Transverse colon (tissue), 4 donors: Measurements from ENCODE around the gene ARHGEF25. TPM values are rescaled to one million over a fixed set of nuclear protein-coding genes. Genes with fewer than 3 reads are reported as not detected.

Experiments
- DNase-seq: peaks from one replicate; pipeline ENCODE4 v3.0.0-alpha.2; 2019
- H3K27ac ChIP-seq, 4 donors: fragments of 200-600 bp; sonication (generic); 2 replicates each; pipeline ENCODE4 v1.5.1; 2016 to 2018; ENCODE audit warnings: inconsistent platforms in 4 of 4
- H3K27me3 ChIP-seq: fragments of 200-600 bp; sonication (generic); 2 replicates; pipeline ENCODE4 v1.5.1; 2017; ENCODE audit warnings: inconsistent platforms
- H3K36me3 ChIP-seq, 4 donors: fragments of 200-600 bp; sonication (generic); 2 replicates each; pipeline ENCODE4 v1.5.1; 2017 to 2019; ENCODE audit warnings: inconsistent platforms in 4 of 4
- H3K4me1 ChIP-seq, 4 donors: fragments of 200-600 bp; sonication (generic); 2 replicates each; pipeline ENCODE4 v1.5.1; 2017 to 2020; ENCODE audit warnings: inconsistent platforms in 4 of 4
- H3K4me3 ChIP-seq, 4 donors: fragments of 200-600 bp; sonication (generic); 1 replicate in 1 of 4; 2 replicates in 3 of 4; pipeline versions ENCODE4 v1.5.1 to v1.6.1; 2017 to 2019; ENCODE audit warnings: inconsistent platforms in 4 of 4
- H3K9me3 ChIP-seq, 2 donors: fragments of 200-600 bp; sonication (generic); 2 replicates each; pipeline ENCODE4 v1.5.1; 2017 to 2019; ENCODE audit warnings: inconsistent platforms in 2 of 2
- CTCF ChIP-seq, 5 experiments: fragments of 200-600 bp in 3 of 5; fragments of 450-650 bp in 2 of 5; sonication (generic) in 3 of 5; IDR thresholded peaks; 1 replicate in 2 of 5; 2 replicates in 3 of 5; pipeline ENCODE4 v1.5.1; 2016 to 2017; ENCODE audit warnings: antibody characterized with exemption in 5 of 5, inconsistent platforms in 3 of 5, mild to moderate bottlenecking in 2 of 5, moderate library complexity in 1 of 5
- EP300 ChIP-seq: sonication (generic); formaldehyde crosslinking; IDR thresholded peaks from one replicate; pipeline ENCODE4 v1.6.1; 2017; ENCODE audit warnings: antibody characterized with exemption, low read depth
- POLR2A ChIP-seq: fragments of 450-650 bp; IDR thresholded peaks from one replicate; pipeline ENCODE4 v1.6.1; 2016; ENCODE audit warnings: antibody characterized with exemption, mild to moderate bottlenecking, moderate library complexity
- POLR2AphosphoS5 ChIP-seq, 3 donors: sonication (generic); formaldehyde crosslinking; IDR thresholded peaks; one replicate each; pipeline ENCODE4 v1.6.1; 2016; ENCODE audit warnings: antibody characterized with exemption in 3 of 3
- WGBS, 2 donors: methylation state at CpG; one replicate each; pipeline ENCODE4 v1.1.5; 2018; ENCODE audit warnings: low coverage in 1 of 2; 5-methylcytosine and 5-hydroxymethylcytosine counted together
- in situ Hi-C, 4 donors: fragments of 200-750 bp; cut with MboI; loops; one replicate each; pipeline versions ENCODE4 v1.15.0 to v1.15.1; 2017; ENCODE audit warnings: low sequenced_read_pairs in 3 of 4, low pct_ligation_motif_present in 1 of 4, low pct_unique_long_range_greater_than_20kb in 1 of 4
- intact Hi-C: fragments of 100-400 bp; cut with DNase I; formaldehyde crosslinking; loops from one replicate; pipeline ENCODE4 v1.15.1; 2023; ENCODE audit warnings: low total_unique reads
- total RNA-seq, 4 donors: library from RNA; depleted of rRNA; stranded (reverse); fragments of >200 nt; gene quantifications; one replicate each; pipeline ENCODE4 v1.1.0, GENCODE V29; 2016

ARHGEF25 gene
- total RNA-seq = 10 to 100 TPM in 3 of 4 donors, 1 to 10 TPM in 1; 6.6 to 35.9 (median 15.3) TPM

GRCh38 chr12:57611108-57611826, at the start of gene ARHGEF25:
Gene ARHGEF25, plus strand, starts transcription at chr12:57611435. Its CDS starts 460 bp downstream, at chr12:57611895.
- Histone ChIP-seq H3K4me3 (peak within 1 kb of the TSS; percentile 37 to 94 (median 60)), H3K27ac (peak within 1 kb of the TSS; percentile 81 to 93 (median 84)), H3K36me3 (no peaks in the 10 kb centered on the region), H3K9me3 (no peaks in the 10 kb centered on the region), H3K4me1 (peaks cover 4 to 44% (median 19%) of the 10 kb centered on the region in 4 donors), H3K27me3 (peaks cover 56% of the 10 kb centered on the region)
- 1% methylated on average over 51 of the region's 55 CpGs; no CpG with 5 or more reads in 1 of the 2 donors for WGBS, 2 donors
- peak; percentile 73 for DNase-seq
- in situ Hi-C loops (no loop called here), intact Hi-C loops (no loop called here)
- TF ChIP-seq EP300 (no peak), POLR2AphosphoS5 (IDR thresholded peaks at IDR 0.05) (peak in 2 of 3 donors; percentile 49 to 52), POLR2A (peak; percentile 40), CTCF (IDR thresholded peaks at IDR 0.05) (no peak)

- peaks cover 31% of the 10 kb centered on the region for H3K27me3 ChIP-seq
- intact Hi-C loops (no loop called here), in situ Hi-C loops (no loop called here)
- H3K9me3 ChIP-seq = no peaks in the 10 kb centered on the region
- no peak overlapping the region for H3K27ac ChIP-seq
- H3K4me1 ChIP-seq = no peaks in the 10 kb centered on the region
- WGBS, 2 donors = 52 to 59% methylated on average over 3 to 4 of the region's 4 CpGs
- no peak overlapping the region for H3K4me3 ChIP-seq
- DNase-seq = no peak
- H3K36me3 ChIP-seq = no peaks in the 10 kb centered on the region
- TF ChIP-seq POLR2A (no peak), EP300 (no peak), POLR2AphosphoS5 (IDR thresholded peaks at IDR 0.05) (no peak), CTCF (IDR thresholded peaks at IDR 0.05) (no peak)
Measured at GRCh38 chr12:57563358-57563757, 47.9 kb upstream of the ARHGEF25 start.

GRCh38 chr12:57564178-57564740, 47.0 kb upstream of the ARHGEF25 start:
- no peaks in the 10 kb centered on the region for H3K4me1 ChIP-seq
- in situ Hi-C loops (no loop called here), intact Hi-C loops (no loop called here)
- TF ChIP-seq POLR2AphosphoS5 (IDR thresholded peaks at IDR 0.05) (no peak), EP300 (no peak), CTCF (IDR thresholded peaks at IDR 0.05) (no peak), POLR2A (no peak)
- peaks cover 31% of the 10 kb centered on the region for H3K27me3 ChIP-seq
- H3K9me3 ChIP-seq = no peaks in the 10 kb centered on the region
- 78% methylated on average over 3 to 7 of the region's 7 CpGs for whole genome bisulfite sequencing, 2 donors
- no peak for DNase-seq
- H3K36me3 ChIP-seq = no peaks in the 10 kb centered on the region
- no peak overlapping the region for H3K4me3 ChIP-seq
- H3K27ac ChIP-seq = no peak overlapping the region

GRCh38 chr12:57568838-57569237, 42.4 kb upstream of the ARHGEF25 start:
- Histone ChIP-seq H3K27me3 (peaks cover 6% of the 10 kb centered on the region), H3K4me3 (no peak overlapping the region), H3K9me3 (no peaks in the 10 kb centered on the region), H3K4me1 (no peaks in the 10 kb centered on the region), H3K27ac (no peak overlapping the region), H3K36me3 (no peaks in the 10 kb centered on the region)
- no peak for DNase-seq
- TF ChIP-seq POLR2A (no peak), POLR2AphosphoS5 (IDR thresholded peaks at IDR 0.05) (no peak), CTCF (IDR thresholded peaks at IDR 0.05) (no peak), EP300 (no peak)
- intact Hi-C loops = no loop called here
- WGBS, 2 donors = 66% methylated on average over 6 of the region's 6 CpGs; no CpG with 5 or more reads in 1 of the 2 donors
- in situ Hi-C loops = no loop called here
